ENCODE results near the gene WDR88.
A peak's percentile ranks its signal among the peaks of the same experiment; 100 is the strongest.
"Not testable (repeated sequence)": the region's sequence is repeated elsewhere in the genome, so short reads cannot be mapped to it uniquely, and the experiment has no call there.

The WDR88 gene

DNA sequence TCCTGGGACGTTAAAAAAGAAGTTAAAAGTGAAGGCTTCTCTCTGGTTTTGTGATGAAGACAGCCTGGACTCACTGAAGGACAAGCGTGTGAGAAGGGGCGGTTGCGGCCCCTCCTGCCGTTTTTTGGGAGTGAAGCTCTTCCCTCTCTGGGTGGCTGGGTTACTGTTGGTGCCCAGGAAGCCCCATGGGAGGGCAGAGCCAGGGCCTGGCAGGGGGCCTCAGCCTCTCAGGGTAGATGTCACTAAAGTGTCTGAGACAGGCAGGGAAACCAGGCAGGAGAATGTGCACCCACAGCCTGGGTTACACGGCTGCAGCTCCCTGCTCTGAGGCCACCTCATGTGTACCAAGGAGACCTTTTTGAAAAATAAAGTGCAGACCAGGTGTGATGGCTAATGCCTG, 1.5 kb upstream of the WDR88 start:
- DNase-seq, result no peak

DNA sequence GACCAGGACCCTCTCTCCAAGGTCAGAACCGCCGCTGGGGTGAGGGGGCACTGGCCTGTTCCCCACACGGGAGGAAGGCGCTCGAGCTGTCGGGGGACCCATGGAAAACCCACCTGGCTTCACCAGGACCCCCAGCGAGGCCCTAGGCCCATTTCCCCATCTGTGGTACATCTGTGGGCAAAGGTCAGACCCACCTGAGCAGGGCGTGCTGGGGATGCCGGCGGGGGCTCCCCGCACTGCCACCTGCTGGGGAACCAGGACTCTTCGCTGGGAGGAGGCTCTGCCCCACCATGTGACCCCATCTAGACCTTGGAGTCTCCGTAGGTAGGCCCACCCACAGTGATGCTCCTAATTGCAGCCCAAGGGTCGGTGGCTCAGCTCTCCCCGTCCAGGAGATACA, 511 bp downstream of the WDR88 start:
- DNase-seq, result no peak

GRCh38 chr19:33133438-33134031, 1.6 kb downstream of the WDR88 start:
- DNase-seq, result no peak

DNA sequence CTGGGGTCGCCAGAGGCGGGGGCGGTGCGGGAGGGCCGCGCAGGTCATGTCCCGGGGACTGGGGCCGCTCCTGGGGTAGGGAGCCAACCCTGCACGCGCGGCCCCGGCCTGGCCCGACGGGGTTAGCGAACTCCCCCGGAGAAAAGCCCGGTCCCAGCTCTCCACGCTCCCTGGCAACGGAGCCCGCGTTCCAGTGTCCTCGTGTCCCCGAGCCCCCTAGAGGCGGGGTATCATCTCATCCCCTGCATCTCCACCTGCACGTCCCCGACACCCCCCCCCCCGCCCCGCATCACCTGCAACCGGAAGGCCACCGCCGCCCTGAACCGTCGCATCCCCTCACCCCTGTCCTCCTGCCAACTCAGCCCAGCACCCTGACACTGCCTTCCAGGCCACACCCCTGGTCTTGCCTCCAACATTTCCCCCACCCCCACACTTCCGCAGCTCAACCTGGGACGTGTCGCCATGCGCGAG, 2.7 kb downstream of the WDR88 start:
- no peak for DNase-seq

DNA sequence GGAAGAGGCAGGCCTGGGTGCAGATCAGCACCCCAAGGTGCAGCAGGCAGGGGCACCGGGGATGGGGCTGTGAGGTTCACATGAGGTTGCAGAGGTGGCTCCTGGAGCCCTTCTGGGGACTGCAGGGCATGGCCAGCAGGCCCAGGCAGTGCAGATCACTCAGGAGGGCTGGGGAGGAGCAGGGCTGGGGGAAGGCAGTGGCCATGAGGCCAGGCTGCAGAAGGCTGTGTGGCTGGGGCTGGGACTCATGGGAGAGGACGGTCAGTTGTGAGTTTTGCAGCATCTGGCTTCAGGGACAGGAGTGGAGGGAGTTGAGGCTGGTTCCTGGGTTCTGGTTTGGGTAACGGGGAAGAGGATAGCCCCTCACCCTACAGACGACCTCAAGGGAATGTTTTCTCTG, 7.3 kb downstream of the WDR88 start:
- no peak for DNase-seq

GRCh38 chr19:33143897-33144405, 12.0 kb downstream of the WDR88 start:
- DNase-seq, result peak; percentile 56

DNA sequence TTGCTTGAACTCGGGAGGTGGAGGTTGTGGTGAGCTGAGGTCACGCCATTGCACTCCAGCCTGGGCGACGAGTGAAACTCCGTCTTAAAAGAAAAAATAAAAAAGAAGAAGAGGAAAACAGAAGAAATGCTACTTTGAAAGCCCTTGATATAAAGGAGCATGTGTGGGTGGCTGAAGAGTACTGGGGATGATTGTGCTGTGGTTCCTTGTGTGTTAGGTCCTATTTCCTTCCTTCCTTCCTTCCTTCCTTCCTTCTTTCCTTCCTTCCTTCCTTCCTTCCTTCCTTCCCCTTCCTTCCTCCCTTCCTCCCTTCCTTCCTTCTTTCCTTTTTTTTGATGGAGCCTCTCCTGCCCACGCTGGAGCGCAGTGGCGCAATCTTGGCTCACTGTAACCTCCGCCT, 14.3 kb downstream of the WDR88 start:
- DNase-seq, result no peak

DNA sequence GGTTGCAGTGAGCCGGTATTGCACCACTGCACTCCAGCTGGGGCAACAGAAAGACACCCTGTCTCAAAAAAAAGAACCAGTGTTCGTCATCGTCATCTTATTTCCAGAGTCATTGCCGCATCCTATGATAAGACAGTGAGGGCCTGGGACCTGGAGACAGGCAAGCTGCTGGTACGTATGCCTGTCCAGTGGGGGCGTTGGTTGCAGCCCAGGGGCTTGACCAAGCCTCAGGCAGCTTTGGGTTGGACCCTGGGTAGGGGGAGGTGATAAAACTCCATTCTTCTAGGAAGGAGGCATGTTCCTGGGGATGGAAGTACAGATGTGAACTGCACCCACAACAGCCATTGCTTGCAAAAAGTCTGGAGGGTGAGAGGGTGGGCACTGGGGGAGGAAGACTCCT, 15.6 kb downstream of the WDR88 start:
- no peak for DNase-seq

DNA sequence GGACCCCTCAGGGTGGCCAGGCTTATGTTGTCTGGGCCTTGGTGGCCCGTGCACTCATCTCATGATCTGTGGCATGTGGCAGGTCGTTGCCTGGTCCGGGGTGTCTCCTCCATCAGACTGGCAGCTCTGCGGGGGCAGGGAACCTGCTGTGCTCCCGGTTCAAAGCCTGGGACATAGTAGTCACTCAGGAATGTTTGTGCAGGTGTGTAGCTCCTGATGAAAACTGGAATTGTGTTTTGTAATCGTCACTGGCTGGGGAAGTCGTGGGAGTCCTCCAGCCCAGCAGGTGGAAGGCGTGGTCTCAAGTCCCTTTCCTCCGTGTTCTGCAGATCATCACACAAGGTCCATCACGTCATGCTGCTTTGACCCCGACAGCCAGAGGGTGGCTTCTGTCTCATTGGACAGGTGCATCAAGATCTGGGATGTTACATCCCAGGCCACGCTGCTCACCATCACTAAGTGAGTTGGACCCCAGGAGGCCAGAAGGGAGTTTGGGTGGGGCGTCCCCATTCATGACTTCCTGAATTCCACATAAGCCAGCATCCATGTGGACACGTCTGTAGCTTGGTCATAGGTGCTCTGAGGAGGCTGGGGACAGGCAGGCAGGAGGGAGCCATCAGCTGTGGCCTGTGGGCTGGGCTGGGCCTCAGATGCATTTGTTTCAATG, 19.1 kb downstream of the WDR88 start:
- DNase-seq, result no peak

- DNase-seq, result no peak
Measured at GRCh38 chr19:33152176-33152575, 20.3 kb downstream of the WDR88 start.

DNA sequence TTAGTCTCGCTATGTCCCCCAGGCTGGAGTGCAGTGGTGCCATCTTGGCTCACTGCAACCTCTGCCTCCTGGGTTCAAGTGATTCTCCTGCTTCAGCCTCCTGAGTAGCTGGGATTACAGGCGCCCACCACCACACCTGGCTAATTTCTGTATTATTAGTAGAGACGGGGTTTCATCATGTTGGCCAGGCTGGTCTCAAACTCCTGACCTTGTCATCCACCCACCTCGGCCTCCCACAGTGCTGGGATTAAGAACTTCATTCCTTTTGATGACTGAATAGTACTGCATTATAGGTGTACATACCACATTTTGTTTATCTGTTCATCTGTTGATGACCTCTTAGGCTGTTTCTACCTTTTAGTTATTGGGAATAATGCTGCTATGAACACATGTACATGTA, 20.7 kb downstream of the WDR88 start:
- DNase-seq, result not testable (repeated sequence)

GRCh38 chr19:33154313-33154712, 22.4 kb downstream of the WDR88 start:
- not testable (repeated sequence) for DNase-seq

GRCh38 chr19:33156334-33156733, 24.4 kb downstream of the WDR88 start:
- DNase-seq, result no peak

DNA sequence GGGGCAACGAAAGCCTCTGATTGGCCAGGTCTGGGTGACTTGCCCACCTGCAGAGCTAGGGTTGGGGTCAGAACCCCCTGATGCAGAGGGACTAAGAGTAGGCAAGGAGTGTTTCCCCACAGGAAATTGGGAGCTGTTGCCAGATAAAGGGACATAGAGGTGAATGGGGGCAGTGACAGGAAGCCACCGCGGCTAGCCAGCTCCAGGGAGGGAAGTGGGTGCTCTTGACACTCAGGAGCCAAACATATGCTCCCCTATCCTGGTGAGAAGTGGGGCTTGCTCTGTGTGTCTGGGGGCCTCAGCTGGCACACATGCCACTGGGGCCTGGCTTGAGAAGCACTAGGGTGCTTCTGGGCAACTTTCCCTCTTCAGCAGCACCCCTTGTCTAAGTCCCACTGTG, 26.0 kb downstream of the WDR88 start:
- DNase-seq, result no peak

GRCh38 chr19:33158365-33158764, 26.5 kb downstream of the WDR88 start:
- no peak for DNase-seq

- no peak for DNase-seq
Measured at GRCh38 chr19:33159149-33159548, 27.2 kb downstream of the WDR88 start.

- no peak for DNase-seq
Measured at GRCh38 chr19:33159893-33160292, 28.0 kb downstream of the WDR88 start.

DNA sequence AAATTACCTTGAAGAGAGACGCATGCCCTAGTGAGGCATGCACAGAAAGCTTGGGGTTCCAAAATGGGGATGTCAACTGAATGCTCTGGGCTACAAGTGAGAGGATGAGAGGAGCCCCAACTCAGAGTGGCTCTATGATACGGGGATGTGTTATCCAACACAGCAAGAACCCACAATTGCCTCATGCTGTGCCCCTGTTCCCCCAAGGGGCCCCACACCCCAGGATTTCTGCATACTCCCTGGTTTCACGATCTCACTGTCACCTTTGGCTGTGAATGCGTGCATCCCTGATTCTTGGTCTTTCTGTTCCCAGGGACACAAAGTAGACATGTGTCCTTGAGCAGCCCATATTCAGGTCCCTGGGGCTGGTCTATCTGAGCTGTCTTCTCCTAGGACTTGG, 29.3 kb downstream of the WDR88 start:
- DNase-seq, result no peak

- DNase-seq, result no peak
Measured at GRCh38 chr19:33163481-33163880, 31.6 kb downstream of the WDR88 start.

DNA sequence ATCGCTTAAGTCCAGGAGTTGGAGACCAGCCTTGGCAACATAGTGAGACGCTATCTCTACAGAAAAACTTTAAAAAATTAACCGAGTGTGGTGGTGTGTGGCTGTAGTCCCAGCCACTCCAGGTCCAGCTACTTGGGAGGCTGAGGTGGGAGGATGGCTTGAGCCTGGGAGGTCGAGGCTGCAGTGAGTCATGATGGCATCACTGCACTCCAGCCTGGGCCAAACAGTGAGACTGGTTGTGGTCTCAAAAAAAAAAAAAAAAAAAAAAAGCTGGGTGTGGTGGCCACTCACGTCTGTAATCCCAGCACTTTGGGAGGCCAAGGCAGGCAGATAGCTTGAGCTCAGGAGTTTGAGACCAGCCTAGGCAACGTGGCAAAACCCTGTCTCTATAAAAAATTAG, 34.1 kb downstream of the WDR88 start:
- DNase-seq, result not testable (repeated sequence)

- DNase-seq, result no peak
Measured at GRCh38 chr19:33167438-33167837, 35.5 kb downstream of the WDR88 start.

DNA sequence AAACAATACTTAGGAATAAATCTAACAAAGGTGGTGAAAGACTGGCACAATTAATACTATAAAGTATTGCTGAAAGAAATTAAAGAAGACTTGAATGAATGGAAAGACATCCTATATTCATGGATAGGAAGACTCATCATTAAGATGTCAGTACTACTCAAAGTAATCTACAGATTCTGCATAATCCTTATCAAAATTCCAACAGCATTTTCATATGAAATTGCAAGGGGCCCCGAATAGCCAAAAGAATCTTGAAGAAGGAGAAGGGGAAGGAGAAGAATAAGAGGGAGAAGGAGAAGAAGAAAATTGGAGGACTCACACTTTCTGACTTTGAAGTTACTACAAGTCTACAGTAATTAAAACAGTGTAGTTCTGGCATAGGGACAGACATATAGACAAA, 36.6 kb downstream of the WDR88 start:
- no peak for DNase-seq

DNA sequence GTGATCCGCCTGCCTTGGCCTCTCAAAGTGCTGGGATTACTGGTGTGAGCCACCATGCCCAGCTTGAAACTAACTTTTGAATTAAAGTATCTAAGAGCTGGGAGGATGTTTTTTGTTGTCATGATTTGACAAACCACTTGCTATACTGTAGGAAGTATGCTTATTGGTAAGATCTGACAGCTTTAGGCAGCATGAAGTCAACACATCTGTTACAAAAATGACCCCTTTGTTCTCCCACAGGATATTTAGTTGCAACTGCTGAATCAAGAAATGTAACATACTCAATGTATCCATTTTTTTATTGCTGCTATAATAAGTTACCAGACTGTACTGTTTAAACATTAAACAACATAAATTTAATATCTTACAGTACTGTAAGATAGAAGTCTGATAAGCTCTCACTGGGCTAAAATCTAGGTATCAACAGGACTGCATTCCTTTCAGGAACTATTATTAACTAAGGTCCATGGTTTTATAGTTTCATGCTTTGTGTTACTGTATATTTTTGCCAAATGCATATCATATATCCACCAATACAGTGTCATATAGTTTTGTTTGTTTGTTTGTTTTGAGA, 39.4 kb downstream of the WDR88 start:
- no peak for DNase-seq

DNA sequence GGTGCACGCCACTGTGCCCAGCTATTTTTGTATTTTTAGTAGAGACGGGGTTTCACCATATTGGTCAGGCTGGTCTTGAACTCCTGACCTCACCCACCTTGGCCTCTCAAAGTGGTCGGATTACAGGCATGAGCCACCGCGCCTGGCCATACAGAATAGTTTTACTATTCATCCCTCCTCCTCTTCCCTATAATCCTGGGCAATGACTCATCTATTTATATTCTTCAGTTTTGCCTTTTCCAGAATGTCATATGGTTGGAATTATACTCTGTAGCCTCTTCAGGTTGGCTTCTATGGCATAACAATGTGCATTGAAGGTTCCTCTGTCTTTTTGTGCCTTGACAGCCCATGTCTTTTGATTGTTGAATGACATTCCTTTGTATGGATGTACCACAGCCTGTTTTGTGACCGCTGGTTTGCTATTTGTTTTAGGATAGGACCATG, 40.0 kb downstream of the WDR88 start:
- DNase-seq, result no peak

Data from NCI-H510A treated with DMSO at 0.1 percent for 48 hours (cell line).